Skin epidermis (tissue), 12 donors: Measurements from ENCODE around the gene TAS2R46.
"Not testable (repeated sequence)": the region's sequence is repeated elsewhere in the genome, so short reads cannot be mapped to it uniquely, and the experiment has no call there.

ENCODE experiments used
- H3K27ac ChIP-seq, 21 experiments: fragments of 200-600 bp; sonication (generic) in 11 of 21; one replicate each; pipeline ENCODE4 v1.5.0; 2020; ENCODE audit warnings: mild to moderate bottlenecking in 3 of 21, inconsistent platforms in 2 of 21, moderate library complexity in 2 of 21
- H3K4me3 ChIP-seq, 7 experiments: fragments of 200-600 bp; sonication (generic) in 2 of 7; one replicate each; pipeline ENCODE4 v1.5.0; 2020; ENCODE audit warnings: inconsistent platforms in 2 of 7, mild to moderate bottlenecking in 2 of 7, moderate library complexity in 1 of 7

The TAS2R46 gene

GRCh38 chr12:11062194-11062593 is at the start of gene TAS2R46:
Gene TAS2R46, minus strand, starts transcription at chr12:11062294. Its CDS starts 0 bp downstream, at chr12:11062294.
- H3K27ac ChIP-seq, H3K4me3 ChIP-seq: not testable (repeated sequence)

GRCh38 chr12:11111213-11111612 is 49.1 kb upstream of the TAS2R46 start:
- not testable (repeated sequence) for H3K4me3 ChIP-seq, H3K27ac ChIP-seq

GRCh38 chr12:11108862-11109261 is 46.8 kb upstream of the TAS2R46 start:
- Histone ChIP-seq H3K27ac (no peak overlapping the region), H3K4me3 (no peak overlapping the region)

GRCh38 chr12:11107719-11108118 is 45.6 kb upstream of the TAS2R46 start:
- H3K27ac ChIP-seq: no peak overlapping the region
- no peak overlapping the region for H3K4me3 ChIP-seq

- no peak overlapping the region for H3K4me3 ChIP-seq
These were observed 44.2 kb upstream of the TAS2R46 start for GRCh38 chr12:11106288-11106687.

GRCh38 chr12:11105546-11105945 is 43.5 kb upstream of the TAS2R46 start:
- no peak overlapping the region for H3K4me3 ChIP-seq
- H3K27ac ChIP-seq: no peak overlapping the region

More at GRCh38 chr12:11106288-11106687, 44.2 kb upstream of the TAS2R46 start:
- H3K27ac ChIP-seq: no peak overlapping the region

GRCh38 chr12:11094910-11095309 is 32.8 kb upstream of the TAS2R46 start:
- H3K27ac ChIP-seq, H3K4me3 ChIP-seq: not testable (repeated sequence)

GRCh38 chr12:11092128-11092527 is 30.0 kb upstream of the TAS2R46 start, which contains the start of gene TAS2R43:
Gene TAS2R43, minus strand, starts transcription at chr12:11092313. Its CDS starts 84 bp downstream, at chr12:11092229.
- Histone ChIP-seq H3K4me3 (no peak within 1 kb of the TSS), H3K27ac (no peak within 1 kb of the TSS)

GRCh38 chr12:11089246-11089645 is 27.2 kb upstream of the TAS2R46 start:
- Histone ChIP-seq H3K4me3 (no peak overlapping the region), H3K27ac (no peak overlapping the region)

- Histone ChIP-seq H3K27ac (no peak overlapping the region), H3K4me3 (no peak overlapping the region)
These were observed 23.3 kb upstream of the TAS2R46 start for GRCh38 chr12:11085419-11085818.

- Histone ChIP-seq H3K4me3 (no peak overlapping the region), H3K27ac (no peak overlapping the region)
These were observed 19.9 kb upstream of the TAS2R46 start for GRCh38 chr12:11081987-11082386.

- Histone ChIP-seq H3K27ac (no peak overlapping the region), H3K4me3 (no peak overlapping the region)
These were observed 16.2 kb upstream of the TAS2R46 start for GRCh38 chr12:11078246-11078645.

- no peak overlapping the region for H3K27ac ChIP-seq
- no peak overlapping the region for H3K4me3 ChIP-seq
These were observed 13.5 kb upstream of the TAS2R46 start for GRCh38 chr12:11075642-11076041.

GRCh38 chr12:11071414-11071813 is 9.3 kb upstream of the TAS2R46 start:
- Histone ChIP-seq H3K4me3 (no peak overlapping the region), H3K27ac (no peak overlapping the region)

- Histone ChIP-seq H3K27ac (no peak overlapping the region), H3K4me3 (no peak overlapping the region)
These were observed 8.9 kb upstream of the TAS2R46 start for GRCh38 chr12:11070999-11071398.

GRCh38 chr12:11069854-11070365 is 7.8 kb upstream of the TAS2R46 start:
- Histone ChIP-seq H3K27ac (no peak overlapping the region), H3K4me3 (no peak overlapping the region)

- Histone ChIP-seq H3K4me3 (no peak overlapping the region), H3K27ac (no peak overlapping the region)
These were observed 5.4 kb upstream of the TAS2R46 start for GRCh38 chr12:11067514-11067913.

- Histone ChIP-seq H3K27ac (no peak overlapping the region), H3K4me3 (no peak overlapping the region)
These were observed 2.3 kb downstream of the TAS2R46 start for GRCh38 chr12:11059784-11060183.

- no peak overlapping the region for H3K27ac ChIP-seq
- no peak overlapping the region for H3K4me3 ChIP-seq
These were observed 3.1 kb downstream of the TAS2R46 start for GRCh38 chr12:11059041-11059440.

GRCh38 chr12:11055306-11055705 is 6.8 kb downstream of the TAS2R46 start:
- no peak overlapping the region for H3K27ac ChIP-seq
- no peak overlapping the region for H3K4me3 ChIP-seq

GRCh38 chr12:11049806-11050531 is 12.1 kb downstream of the TAS2R46 start:
- not testable (repeated sequence) for H3K4me3 ChIP-seq, H3K27ac ChIP-seq

GRCh38 chr12:11041366-11041765 is 20.7 kb downstream of the TAS2R46 start:
- H3K4me3 ChIP-seq, H3K27ac ChIP-seq: not testable (repeated sequence)
